Testis (tissue), 2 donors: ENCODE measurements around the gene PPP1R12B.
"Not testable (repeated sequence)": the region's sequence is repeated elsewhere in the genome, so short reads cannot be mapped to it uniquely, and the experiment has no call there.

ENCODE experiments used
- POLR2A ChIP-seq: fragments of 450-650 bp; IDR thresholded peaks from one replicate; pipeline ENCODE4 v1.6.1; 2017; ENCODE audit warnings: antibody characterized with exemption, mild to moderate bottlenecking, moderate library complexity
- TF ChIP-seq, protein P1 (sequence below), 3 experiments: fragments of 450-650 bp in 2 of 3; fragments of 200-600 bp in 1 of 3; sonication (generic) in 1 of 3; IDR thresholded peaks; one replicate each; pipeline ENCODE4 v1.5.1; 2016 to 2019; ENCODE audit warnings: antibody characterized with exemption in 3 of 3, mild to moderate bottlenecking in 2 of 3, moderate library complexity in 1 of 3

DNA sequence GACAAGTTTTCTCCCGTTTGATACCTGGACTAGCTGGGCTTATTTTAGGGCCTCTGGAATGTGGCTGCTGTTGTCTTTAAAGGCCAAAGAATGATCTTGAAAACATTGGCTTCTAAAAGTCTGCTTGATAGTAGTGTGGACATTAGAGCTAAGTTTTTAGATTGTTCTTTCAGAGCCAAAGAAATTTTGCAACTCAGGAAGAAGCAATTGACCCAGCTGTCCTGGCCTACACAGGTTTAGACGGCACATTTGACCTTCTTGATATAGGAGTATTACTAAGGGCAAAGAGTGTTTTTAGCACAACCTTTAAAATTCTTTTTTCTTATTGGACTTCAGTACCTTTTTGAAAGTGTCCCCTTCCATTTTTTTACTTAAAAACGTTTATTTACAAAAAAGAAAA is 63.9 kb downstream of the PPP1R12B start:
- TF ChIP-seq, protein P1, sequence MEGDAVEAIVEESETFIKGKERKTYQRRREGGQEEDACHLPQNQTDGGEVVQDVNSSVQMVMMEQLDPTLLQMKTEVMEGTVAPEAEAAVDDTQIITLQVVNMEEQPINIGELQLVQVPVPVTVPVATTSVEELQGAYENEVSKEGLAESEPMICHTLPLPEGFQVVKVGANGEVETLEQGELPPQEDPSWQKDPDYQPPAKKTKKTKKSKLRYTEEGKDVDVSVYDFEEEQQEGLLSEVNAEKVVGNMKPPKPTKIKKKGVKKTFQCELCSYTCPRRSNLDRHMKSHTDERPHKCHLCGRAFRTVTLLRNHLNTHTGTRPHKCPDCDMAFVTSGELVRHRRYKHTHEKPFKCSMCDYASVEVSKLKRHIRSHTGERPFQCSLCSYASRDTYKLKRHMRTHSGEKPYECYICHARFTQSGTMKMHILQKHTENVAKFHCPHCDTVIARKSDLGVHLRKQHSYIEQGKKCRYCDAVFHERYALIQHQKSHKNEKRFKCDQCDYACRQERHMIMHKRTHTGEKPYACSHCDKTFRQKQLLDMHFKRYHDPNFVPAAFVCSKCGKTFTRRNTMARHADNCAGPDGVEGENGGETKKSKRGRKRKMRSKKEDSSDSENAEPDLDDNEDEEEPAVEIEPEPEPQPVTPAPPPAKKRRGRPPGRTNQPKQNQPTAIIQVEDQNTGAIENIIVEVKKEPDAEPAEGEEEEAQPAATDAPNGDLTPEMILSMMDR (IDR thresholded peaks at IDR 0.05): not testable (repeated sequence)
- not testable (repeated sequence) for TF ChIP-seq POLR2A
